Activated B cell treated with CpG ODN at 0.5 μM for 24 hours (primary cell): ENCODE results near the gene PDP2. TPM values are rescaled to one million over a fixed set of nuclear protein-coding genes. Genes with fewer than 3 reads are reported as not detected.

Experiments used
- ATAC-seq: fragments of 200-7000 bp; cut with Tn5 transposase; one replicate; pipeline ENCODE4 v1.10.0; 2021; ENCODE audit warnings: low read depth, mild to moderate bottlenecking, moderate library complexity
- CTCF ChIA-PET: fragments of 350-600 bp; sonication (Branson Sonifier 250); formaldehyde crosslinking; loops from one replicate; lab custom pipeline; 2021; ENCODE audit warnings: antibody characterized with exemption; lab: Charles Lee
- POLR2A ChIA-PET: fragments of 350-600 bp; sonication (Branson Sonifier 250); formaldehyde crosslinking; loops from one replicate; lab custom pipeline; 2021; ENCODE audit warnings: antibody characterized with exemption; lab: Charles Lee
- DNase-seq: peaks from one replicate; pipeline ENCODE4 v3.0.0; 2022
- H3K27ac Mint-ChIP-seq: one replicate; pipeline ENCODE4 v1.8.0; 2020; ENCODE audit warnings: mixed read lengths
- H3K27me3 Mint-ChIP-seq: one replicate; pipeline ENCODE4 v1.8.0; 2021; ENCODE audit warnings: mixed read lengths
- H3K36me3 Mint-ChIP-seq: one replicate; pipeline ENCODE4 v1.8.0; 2021; ENCODE audit warnings: low read depth, mixed read lengths
- H3K4me1 Mint-ChIP-seq: one replicate; pipeline ENCODE4 v1.8.0; 2021; ENCODE audit warnings: mixed read lengths
- H3K4me3 Mint-ChIP-seq: one replicate; pipeline ENCODE4 v1.8.0; 2020; ENCODE audit warnings: mild to moderate bottlenecking, mixed read lengths
- H3K9me3 Mint-ChIP-seq: one replicate; pipeline ENCODE4 v1.8.0; 2020; ENCODE audit warnings: mixed read lengths
- CTCF ChIP-seq: fragments of 200-600 bp; IDR thresholded peaks from one replicate; pipeline ENCODE4 v1.8.0; 2022; ENCODE audit warnings: antibody characterized with exemption, mild to moderate bottlenecking
- intact Hi-C: fragments of 100-400 bp; cut with micrococcal nuclease; formaldehyde crosslinking; loops from one replicate; pipeline ENCODE4 v1.15.1; 2024
- total RNA-seq: library from RNA; stranded (reverse); gene quantifications from 2 replicates; pipeline ENCODE4 v1.2.3, GENCODE V29; 2022

The PDP2 gene
- total RNA-seq, 1 donor from 2014 or later: 13.2 TPM

- peaks cover 15% of the 10 kb centered on the region for H3K4me1 Mint-ChIP-seq
- intact Hi-C loops: loop anchor here (2.0 kb wide), 2 partner anchors 63 to 121 kb away; partner anchors contain the start of genes CES2, CIAO2B and DYNC1LI2
Measured at GRCh38 chr16:66871840-66872239, 8.5 kb upstream of the PDP2 start.

GRCh38 chr16:66872559-66872942, 7.8 kb upstream of the PDP2 start:
- intact Hi-C loops: loop anchor here (2.0 kb wide), 2 partner anchors 62 to 122 kb away; partner anchors contain the start of genes CES2, CIAO2B and DYNC1LI2
- Mint-ChIP-seq H3K27ac (no peak overlapping the region), H3K9me3 (no peaks in the 10 kb centered on the region), H3K36me3 (no peaks in the 10 kb centered on the region), H3K27me3 (peaks cover 2% of the 10 kb centered on the region), H3K4me1 (peaks cover 15% of the 10 kb centered on the region), H3K4me3 (peak overlapping the region; percentile 80)
- ChIA-PET POLR2A (interaction anchor here (1.0 kb wide), 1 partner anchor 62 kb away, joined by 6 read pairs; the partner anchor contains the start of gene CIAO2B), CTCF (interaction anchor here (0.7 to 3.5 kb wide), 11 partner anchors 8 to 467 kb away, joined by 3 to 17 read pairs (median 4); partner anchors contain the start of genes DYNC1LI2, NAE1 and PDP2)
- DNase-seq (no peak), ATAC-seq (no peak)
- TF ChIP-seq CTCF: no peak

More at GRCh38 chr16:66871840-66872239, 8.5 kb upstream of the PDP2 start:
- no peak for TF ChIP-seq CTCF
- Mint-ChIP-seq H3K4me3 (no peak overlapping the region), H3K36me3 (no peaks in the 10 kb centered on the region), H3K9me3 (no peaks in the 10 kb centered on the region), H3K27ac (no peak overlapping the region), H3K27me3 (peaks cover 2% of the 10 kb centered on the region)
- no peak for DNase-seq
- ChIA-PET CTCF (interaction anchor here (0.7 to 3.5 kb wide), 4 partner anchors 9 to 466 kb away, joined by 3 to 17 read pairs (median 8); partner anchors contain the start of genes NAE1 and PDP2), POLR2A (interaction anchor here (0.7 kb wide), 1 partner anchor 534 kb away, joined by 3 read pairs; no protein-coding TSS in a partner anchor)
- no peak for ATAC-seq

- peak; percentile 95 for ATAC-seq
- H3K36me3 Mint-ChIP-seq: no peaks in the 10 kb centered on the region
- no peaks in the 10 kb centered on the region for H3K9me3 Mint-ChIP-seq
- peak overlapping the region; percentile 76 for H3K27ac Mint-ChIP-seq
- CTCF ChIA-PET: interaction anchor here (1.0 to 3.5 kb wide), 10 partner anchors 11 to 467 kb away, joined by 3 to 17 read pairs (median 4); partner anchors contain the start of genes DYNC1LI2 and NAE1
- TF ChIP-seq CTCF: peak; percentile 51
- peak; percentile 87 for DNase-seq
- H3K4me1 Mint-ChIP-seq: peaks cover 15% of the 10 kb centered on the region
- H3K4me3 Mint-ChIP-seq: peak overlapping the region; percentile 80
- intact Hi-C loops: loop anchor here (1.0 to 2.0 kb wide), 3 partner anchors 43 to 122 kb away; partner anchors contain the start of genes CES2, CIAO2B, DYNC1LI2 and NAE1
- POLR2A ChIA-PET: interaction anchor here (0.6 to 1.0 kb wide), 3 partner anchors 42 to 661 kb away, joined by 5 to 6 read pairs (median 5); partner anchors contain the start of genes CIAO2B and NAE1
- H3K27me3 Mint-ChIP-seq: no peaks in the 10 kb centered on the region
Measured at GRCh38 chr16:66872943-66873684, 7.2 kb upstream of the PDP2 start.

- intact Hi-C loops: loop anchor here (1.0 to 2.0 kb wide), 3 partner anchors 43 to 123 kb away; partner anchors contain the start of genes CES2, CIAO2B, DYNC1LI2 and NAE1
- Mint-ChIP-seq H3K36me3 (no peaks in the 10 kb centered on the region), H3K9me3 (no peaks in the 10 kb centered on the region), H3K4me1 (peaks cover 15% of the 10 kb centered on the region), H3K27ac (no peak overlapping the region), H3K27me3 (no peaks in the 10 kb centered on the region), H3K4me3 (no peak overlapping the region)
- DNase-seq: no peak
- no peak for TF ChIP-seq CTCF
- CTCF ChIA-PET: interaction anchor here (1.0 to 3.5 kb wide), 8 partner anchors 11 to 468 kb away, joined by 3 to 17 read pairs (median 4); partner anchors contain the start of genes DYNC1LI2 and NAE1
- no peak for ATAC-seq
- POLR2A ChIA-PET: interaction anchor here (0.6 to 1.0 kb wide), 3 partner anchors 43 to 660 kb away, joined by 5 to 6 read pairs (median 5); partner anchors contain the start of genes CIAO2B and NAE1
Measured at GRCh38 chr16:66873685-66874055, 6.6 kb upstream of the PDP2 start.
